Mesangial cell (primary cell): ENCODE data around the gene XPNPEP1. TPM values are rescaled to one million over a fixed set of nuclear protein-coding genes. Genes with fewer than 3 reads are reported as not detected.

Experiments used
- total RNA-seq: library from RNA; depleted of rRNA; stranded (reverse); fragments of >200 nt; gene quantifications from 2 replicates; pipeline ENCODE4 v1.2.3, GENCODE V29; 2015

XPNPEP1 gene
- 81.6 and 143 TPM in 2 replicates for total RNA-seq

GRCh38 chr10:109922976-109923921 is at the start of gene XPNPEP1:
XPNPEP1 (minus strand) TSS chr10:109923511; CDS start chr10:109923433, 78 bp downstream.

Other genes with a start within 250 kb of the XPNPEP1 start
- 44.4 and 68.6 TPM in 2 replicates for gene ADD3, start 84.5 kb upstream of the XPNPEP1 start, total RNA-seq